Lower lobe of right lung (tissue), 2 donors: ENCODE measurements around the gene TMEM108. TPM values are rescaled to one million over a fixed set of nuclear protein-coding genes. Genes with fewer than 3 reads are reported as not detected.

Experiments
- ATAC-seq, 2 donors: fragments of 200-7000 bp; cut with Tn5 transposase; one replicate each; pipeline ENCODE4 v1.9.1; 2020 to 2022; ENCODE audit warnings: mild to moderate bottlenecking in 2 of 2, moderate library complexity in 2 of 2
- DNase-seq: peaks from one replicate; pipeline ENCODE4 v3.0.0-alpha.2; 2020
- H3K27ac ChIP-seq: fragments of 200-600 bp; one replicate; pipeline ENCODE4 v1.8.0; 2022
- H3K27me3 ChIP-seq: fragments of 200-600 bp; one replicate; pipeline ENCODE4 v1.8.0; 2022; ENCODE audit warnings: low read depth
- H3K36me3 ChIP-seq: fragments of 200-600 bp; one replicate; pipeline ENCODE4 v1.8.0; 2022; ENCODE audit warnings: mild to moderate bottlenecking
- H3K4me1 ChIP-seq: fragments of 200-600 bp; one replicate; pipeline ENCODE4 v1.8.0; 2022
- H3K4me3 ChIP-seq: fragments of 200-600 bp; one replicate; pipeline ENCODE4 v1.8.0; 2022; ENCODE audit warnings: mild to moderate bottlenecking
- H3K9me3 ChIP-seq: fragments of 200-600 bp; one replicate; pipeline ENCODE4 v1.8.0; 2022
- intact Hi-C: fragments of 100-400 bp; cut with DNase I; formaldehyde crosslinking; loops from one replicate; pipeline ENCODE4 v1.11.0; 2022
- total RNA-seq: library from RNA; stranded (reverse); fragmentation: NEBNext Ultra II Directional; extraction: Animal tissue kit (Norgen Biotek cat#: 25700); gene quantifications from one replicate; pipeline ENCODE4 v1.2.1, GENCODE V29; 2021
- TF ChIP-seq, protein P1 (sequence below): fragments of 200-600 bp; IDR thresholded peaks from one replicate; pipeline ENCODE4 v1.8.0; 2022; ENCODE audit warnings: antibody characterized with exemption, mild to moderate bottlenecking
- donor health status: DM: no; HTN: yes; CAD: no; lungs with severe emphysema.

Gene TMEM108
- total RNA-seq, 1 donor from 2014 or later, result 18.5 TPM

DNA sequence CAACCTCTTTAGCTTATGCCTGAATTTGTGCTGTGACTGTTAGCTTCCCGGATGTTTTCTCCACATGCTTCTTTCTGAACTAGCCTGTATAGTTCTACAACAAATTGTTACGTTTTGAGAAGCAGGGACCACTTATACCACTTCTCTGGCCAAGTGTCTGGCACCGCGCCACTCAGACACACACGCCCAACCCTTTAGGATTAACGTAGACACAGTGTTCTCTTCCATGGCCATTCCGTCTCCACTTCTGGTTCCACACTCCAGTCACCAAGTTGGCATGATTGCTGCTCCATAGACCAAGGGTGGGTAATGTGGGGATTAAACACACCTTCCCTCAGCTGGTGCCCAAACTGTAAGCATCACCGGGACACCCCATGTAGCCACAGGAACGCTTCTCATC, 755 bp upstream of the TMEM108 start:
- peak; percentile 78 for DNase-seq
- Histone ChIP-seq H3K4me3 (peak overlapping the region; percentile 84), H3K4me1 (peaks cover 16% of the 10 kb centered on the region), H3K9me3 (no peaks in the 10 kb centered on the region), H3K27me3 (peaks cover 16% of the 10 kb centered on the region), H3K27ac (peak overlapping the region; percentile 71), H3K36me3 (no peaks in the 10 kb centered on the region)
- ATAC-seq, result peak; percentile 69 to 70
- TF ChIP-seq, protein P1, sequence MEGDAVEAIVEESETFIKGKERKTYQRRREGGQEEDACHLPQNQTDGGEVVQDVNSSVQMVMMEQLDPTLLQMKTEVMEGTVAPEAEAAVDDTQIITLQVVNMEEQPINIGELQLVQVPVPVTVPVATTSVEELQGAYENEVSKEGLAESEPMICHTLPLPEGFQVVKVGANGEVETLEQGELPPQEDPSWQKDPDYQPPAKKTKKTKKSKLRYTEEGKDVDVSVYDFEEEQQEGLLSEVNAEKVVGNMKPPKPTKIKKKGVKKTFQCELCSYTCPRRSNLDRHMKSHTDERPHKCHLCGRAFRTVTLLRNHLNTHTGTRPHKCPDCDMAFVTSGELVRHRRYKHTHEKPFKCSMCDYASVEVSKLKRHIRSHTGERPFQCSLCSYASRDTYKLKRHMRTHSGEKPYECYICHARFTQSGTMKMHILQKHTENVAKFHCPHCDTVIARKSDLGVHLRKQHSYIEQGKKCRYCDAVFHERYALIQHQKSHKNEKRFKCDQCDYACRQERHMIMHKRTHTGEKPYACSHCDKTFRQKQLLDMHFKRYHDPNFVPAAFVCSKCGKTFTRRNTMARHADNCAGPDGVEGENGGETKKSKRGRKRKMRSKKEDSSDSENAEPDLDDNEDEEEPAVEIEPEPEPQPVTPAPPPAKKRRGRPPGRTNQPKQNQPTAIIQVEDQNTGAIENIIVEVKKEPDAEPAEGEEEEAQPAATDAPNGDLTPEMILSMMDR, result no peak
- intact Hi-C loops, result no loop called here

DNA sequence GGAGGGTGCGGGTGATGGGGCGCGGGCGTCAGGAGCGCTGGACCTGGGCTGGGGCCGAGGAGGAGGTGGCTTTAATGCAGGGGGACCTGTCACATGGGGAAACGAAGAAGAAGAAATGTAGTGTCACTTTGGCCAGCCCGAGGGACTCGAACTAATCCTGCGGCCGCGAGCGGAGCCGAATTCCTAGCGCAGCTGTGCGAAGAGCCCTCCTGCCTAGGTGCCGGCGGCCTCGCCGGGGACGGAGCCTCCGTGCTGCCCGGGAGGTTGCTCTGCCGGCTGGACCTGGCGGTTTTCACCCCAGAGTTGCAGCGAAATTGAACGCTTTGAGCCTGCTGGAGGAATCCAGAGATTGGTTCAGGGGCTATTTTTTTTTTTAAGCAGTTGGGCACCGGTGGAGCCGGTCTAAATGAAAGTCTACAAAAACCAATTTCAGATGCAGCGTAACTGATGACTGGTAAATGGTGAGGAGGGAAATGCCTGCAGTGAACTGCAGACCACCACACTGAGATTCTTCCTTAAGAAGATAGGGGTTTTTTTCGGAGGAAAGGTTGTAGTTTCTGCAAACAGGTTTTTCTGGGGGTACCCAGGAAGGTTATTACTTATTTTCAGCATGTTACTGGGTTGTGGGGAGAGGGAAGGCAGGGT, 662 bp downstream of the TMEM108 start:
- H3K9me3 ChIP-seq, result no peaks in the 10 kb centered on the region
- intact Hi-C loops, result no loop called here
- H3K36me3 ChIP-seq, result no peaks in the 10 kb centered on the region
- H3K4me3 ChIP-seq, result peak overlapping the region; percentile 84
- peak; percentile 52 to 53 for ATAC-seq
- H3K27me3 ChIP-seq, result peaks cover 16% of the 10 kb centered on the region
- peaks cover 16% of the 10 kb centered on the region for H3K4me1 ChIP-seq
- H3K27ac ChIP-seq, result peak overlapping the region; percentile 71
- TF ChIP-seq, protein P1, result no peak
- peak; percentile 50 for DNase-seq

- Histone ChIP-seq H3K27ac (peak overlapping the region; percentile 42), H3K9me3 (no peaks in the 10 kb centered on the region), H3K4me1 (peaks cover 16% of the 10 kb centered on the region), H3K36me3 (no peaks in the 10 kb centered on the region), H3K4me3 (peak overlapping the region; percentile 20), H3K27me3 (peaks cover 16% of the 10 kb centered on the region)
- peak; percentile 70 to 73 for ATAC-seq
- TF ChIP-seq, protein P1, result peak; percentile 79
- peak; percentile 62 for DNase-seq
- intact Hi-C loops, result no loop called here
Observed at GRCh38 chr3:133040696-133041523, 2.7 kb downstream of the TMEM108 start.

- H3K27ac ChIP-seq, result no peak overlapping the region
- H3K9me3 ChIP-seq, result no peaks in the 10 kb centered on the region
- peaks cover 16% of the 10 kb centered on the region for H3K4me1 ChIP-seq
- intact Hi-C loops, result no loop called here
- no peak for ATAC-seq
- H3K4me3 ChIP-seq, result no peak overlapping the region
- no peaks in the 10 kb centered on the region for H3K36me3 ChIP-seq
- H3K27me3 ChIP-seq, result peaks cover 16% of the 10 kb centered on the region
- DNase-seq, result no peak
- TF ChIP-seq, protein P1, result no peak
Observed at GRCh38 chr3:133041524-133041829, 3.3 kb downstream of the TMEM108 start.

DNA sequence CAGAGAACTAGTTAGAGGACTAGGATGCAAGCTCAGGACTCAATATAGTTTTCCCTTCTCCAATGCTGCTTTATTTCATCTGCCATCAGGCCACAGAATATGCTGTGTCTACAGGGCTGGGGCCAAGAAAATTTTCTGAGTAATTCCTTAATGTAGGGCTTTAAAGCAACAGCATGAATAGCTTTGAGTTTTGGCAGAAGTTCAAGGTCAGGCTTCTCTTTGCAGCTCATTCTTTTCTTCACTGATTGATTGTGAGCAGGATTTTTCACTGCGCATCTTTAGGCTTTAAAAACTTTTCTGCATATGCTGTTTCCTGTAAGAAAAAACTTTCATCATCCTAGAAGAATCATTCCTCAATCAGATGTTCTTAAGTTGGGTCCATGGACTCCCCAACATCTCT, 4.6 kb downstream of the TMEM108 start:
- intact Hi-C loops, result no loop called here
- TF ChIP-seq, protein P1, result no peak
- Histone ChIP-seq H3K4me1 (peaks cover 16% of the 10 kb centered on the region), H3K9me3 (no peaks in the 10 kb centered on the region), H3K27me3 (peaks cover 12% of the 10 kb centered on the region), H3K36me3 (no peaks in the 10 kb centered on the region), H3K4me3 (no peak overlapping the region), H3K27ac (no peak overlapping the region)
- ATAC-seq, result no peak
- DNase-seq, result no peak
